GM18870 (cell line): ENCODE data around the gene TBL3.
"Not testable (repeated sequence)": the region's sequence is repeated elsewhere in the genome, so short reads cannot be mapped to it uniquely, and the experiment has no call there.

ENCODE experiments used
- ATAC-seq: cut with Tn5 transposase; IDR thresholded peaks from one replicate; pipeline ENCODE4 v1.9.1; 2021; ENCODE audit warnings: moderate library complexity; ENCODE audit not compliant: unreplicated experiment

Gene TBL3

GRCh38 chr16:1998852-1999801 lies 27.3 kb downstream of the TBL3 start:
- ATAC-seq: no peak

DNA sequence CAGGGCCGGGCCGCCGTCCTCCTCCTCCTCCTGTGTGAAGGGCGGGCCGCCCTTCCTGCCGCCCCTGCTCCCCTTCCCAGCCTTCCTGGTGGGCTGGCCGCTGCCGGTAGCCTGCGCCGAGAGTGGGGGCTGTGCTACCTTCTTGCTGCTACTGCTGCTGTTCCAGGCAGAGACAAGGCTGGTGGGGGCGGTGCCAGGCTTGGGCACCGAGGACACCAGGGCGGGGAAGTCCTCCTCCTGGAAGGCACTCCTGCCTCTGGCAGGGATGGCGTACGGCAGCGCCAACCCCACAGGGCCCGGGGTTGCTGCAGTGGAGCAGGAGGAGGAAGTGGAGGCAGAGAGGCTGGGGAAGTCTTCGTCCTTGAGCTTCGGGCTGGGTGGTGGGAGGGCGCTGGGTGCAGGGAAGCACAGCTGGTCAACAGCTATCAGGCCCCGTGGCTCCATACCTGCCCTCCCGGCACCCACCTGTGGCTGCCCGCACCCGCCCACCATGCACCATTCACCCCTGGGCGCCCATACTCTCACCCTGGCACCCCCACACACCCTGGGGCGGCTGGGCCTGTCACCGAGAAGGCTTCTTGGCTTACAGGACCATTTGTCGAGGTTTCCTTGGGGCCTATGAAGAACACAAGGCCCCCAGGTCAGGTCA lies 28.1 kb downstream of the TBL3 start:
- no peak for ATAC-seq

DNA sequence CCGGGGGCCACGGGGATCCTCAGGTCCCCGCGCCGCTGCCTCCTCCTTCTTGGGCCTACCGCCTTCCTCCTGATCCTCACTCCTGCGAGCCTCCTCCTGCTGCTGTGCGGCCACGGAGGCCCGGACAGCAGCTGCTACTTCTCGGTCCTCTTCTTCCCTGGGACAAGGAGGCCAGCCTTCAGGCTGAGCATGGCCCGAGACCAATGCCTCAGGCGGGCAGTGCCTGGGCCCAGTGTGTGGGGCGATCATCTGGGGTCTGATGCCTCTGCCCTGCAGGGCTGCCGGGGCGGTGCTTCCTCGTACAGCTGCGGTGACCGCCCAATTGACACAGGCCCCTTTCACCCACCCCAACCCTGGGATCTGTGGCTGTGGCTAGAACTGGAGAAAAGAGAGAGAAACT lies 29.2 kb downstream of the TBL3 start:
- ATAC-seq: no peak

- no peak for ATAC-seq
These were observed 29.9 kb downstream of the TBL3 start for GRCh38 chr16:2001456-2002355.

- no peak for ATAC-seq
These were observed 30.8 kb downstream of the TBL3 start for GRCh38 chr16:2002406-2003230.

- ATAC-seq: no peak
These were observed 31.5 kb downstream of the TBL3 start for GRCh38 chr16:2003231-2003826.

DNA sequence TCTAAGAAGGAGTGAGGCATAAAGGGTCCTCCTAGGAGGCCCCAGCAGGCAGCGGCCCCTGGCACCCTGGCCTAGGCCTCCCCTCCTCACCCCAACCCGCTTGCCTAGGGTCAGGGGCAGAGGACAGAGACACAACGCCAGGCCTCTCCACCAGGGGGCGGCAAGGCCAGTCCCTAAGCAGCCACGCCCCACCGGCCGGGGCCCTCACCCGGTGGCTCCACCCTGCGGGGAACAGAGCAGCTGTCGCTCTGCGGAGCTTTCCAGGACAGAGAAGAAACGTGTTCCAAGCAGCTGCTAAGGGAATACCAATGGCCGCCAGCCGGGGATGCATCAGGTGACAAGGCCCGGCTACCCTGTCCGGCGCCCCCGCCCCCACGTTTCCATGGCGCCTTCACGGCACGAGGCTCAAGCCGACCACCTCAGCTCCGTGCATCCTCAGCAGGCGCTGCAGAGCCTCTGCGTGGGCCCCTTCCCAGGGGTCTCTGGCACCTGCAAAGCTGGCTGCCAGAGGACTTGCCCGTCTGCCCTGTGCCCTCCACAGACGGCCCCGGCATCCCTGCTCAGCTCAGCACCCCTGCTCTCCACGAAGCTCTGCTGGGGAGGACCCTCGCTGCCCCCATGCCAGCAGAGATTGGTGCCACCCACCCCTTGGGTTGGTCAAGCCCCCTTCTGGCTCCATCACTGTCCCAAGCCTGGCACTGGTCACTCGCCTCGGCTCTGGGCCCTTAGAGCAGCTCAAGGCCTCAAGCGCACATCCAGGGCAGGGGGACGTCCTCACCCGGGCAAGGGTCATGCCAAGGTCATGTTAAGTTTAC lies 32.2 kb downstream of the TBL3 start:
- ATAC-seq: no peak

DNA sequence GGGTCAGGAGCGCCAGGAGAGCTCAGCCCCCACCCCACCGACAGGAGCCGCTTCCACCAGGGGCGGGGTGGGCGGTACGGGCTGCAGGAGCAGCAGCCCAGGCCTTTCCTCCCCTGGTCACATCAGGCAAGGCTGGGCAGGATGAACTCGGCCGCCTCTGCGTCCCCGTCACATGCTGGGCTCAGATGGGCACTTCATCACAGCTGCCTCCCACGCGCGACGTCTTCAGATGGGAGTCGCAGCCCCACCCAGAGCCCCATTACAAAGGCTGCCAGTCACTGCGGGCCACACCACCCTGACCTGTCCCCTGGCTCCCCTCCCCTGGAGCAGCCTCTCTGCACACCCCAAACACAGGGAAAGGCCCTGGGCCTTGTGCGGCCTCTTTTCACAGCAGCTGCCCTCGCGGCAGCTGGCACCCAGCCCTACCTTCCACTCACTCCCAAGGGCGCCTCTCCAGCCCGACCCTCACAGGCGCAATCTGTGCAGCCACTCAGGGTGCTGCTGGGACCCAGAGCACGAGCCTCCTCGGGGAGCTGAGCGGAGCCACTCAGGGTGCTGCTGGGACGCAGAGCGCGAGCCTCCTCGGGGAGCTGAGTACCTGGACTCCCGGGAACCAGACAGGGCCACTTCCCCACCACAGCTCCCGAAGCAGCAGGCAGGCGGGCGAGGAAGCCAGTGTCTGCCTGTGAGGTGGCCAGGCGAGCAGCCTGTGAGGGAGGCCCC lies 33.1 kb downstream of the TBL3 start:
- ATAC-seq: no peak

GRCh38 chr16:2005646-2006045 lies 33.8 kb downstream of the TBL3 start:
- no peak for ATAC-seq

DNA sequence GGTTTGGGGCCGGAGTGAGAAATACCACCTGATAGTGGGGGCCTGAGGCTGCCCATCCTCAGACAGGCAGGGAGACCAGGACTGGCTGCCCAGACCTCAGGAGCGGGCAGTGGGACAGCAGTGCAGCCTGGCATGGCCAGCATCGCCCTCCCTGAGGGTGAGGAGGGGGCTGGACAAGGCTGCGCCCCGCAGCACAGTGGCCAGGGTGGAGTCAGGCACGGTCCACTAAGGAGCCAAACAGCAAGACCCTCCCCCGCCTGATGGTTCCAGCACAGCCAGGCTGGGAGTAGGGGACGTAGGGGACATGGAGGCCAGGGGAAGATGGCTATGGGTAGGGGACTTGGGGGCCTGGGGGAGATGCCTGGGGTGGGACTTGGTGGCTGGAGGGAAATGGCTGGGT lies 34.5 kb downstream of the TBL3 start:
- ATAC-seq: no peak

GRCh38 chr16:2007081-2007836 lies 35.4 kb downstream of the TBL3 start:
- ATAC-seq: no peak

- ATAC-seq: no peak
These were observed 36.2 kb downstream of the TBL3 start for GRCh38 chr16:2008009-2008526.

- ATAC-seq: no peak
These were observed 36.8 kb downstream of the TBL3 start for GRCh38 chr16:2008631-2009163.

DNA sequence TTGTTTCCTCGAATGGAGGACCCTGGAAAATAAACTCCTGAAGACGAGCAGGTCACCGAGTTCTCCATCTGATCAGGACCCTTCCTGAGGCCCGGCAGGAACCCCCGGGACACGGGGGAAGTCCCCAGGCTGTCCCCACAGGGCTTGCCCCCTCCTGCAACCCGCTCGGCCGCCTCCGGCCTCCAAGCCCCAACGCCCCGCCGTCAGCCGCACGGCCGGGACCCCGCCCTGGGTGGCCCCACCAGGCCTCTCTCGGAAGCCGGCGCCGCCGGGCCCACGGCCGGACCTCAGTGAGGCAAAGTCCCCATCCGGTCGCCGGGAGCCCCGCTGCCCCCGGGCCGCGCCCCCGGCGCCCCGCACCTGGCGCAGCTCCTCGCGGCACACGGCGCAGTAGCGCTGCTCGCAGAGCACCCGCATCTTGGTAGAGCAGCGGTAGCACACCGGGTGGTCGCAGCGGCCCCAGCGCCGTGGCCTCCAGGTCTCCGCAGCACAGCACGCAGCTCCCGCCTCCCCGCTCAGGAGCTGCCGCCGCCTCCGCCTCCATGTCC lies 37.4 kb downstream of the TBL3 start:
- no peak for ATAC-seq

DNA sequence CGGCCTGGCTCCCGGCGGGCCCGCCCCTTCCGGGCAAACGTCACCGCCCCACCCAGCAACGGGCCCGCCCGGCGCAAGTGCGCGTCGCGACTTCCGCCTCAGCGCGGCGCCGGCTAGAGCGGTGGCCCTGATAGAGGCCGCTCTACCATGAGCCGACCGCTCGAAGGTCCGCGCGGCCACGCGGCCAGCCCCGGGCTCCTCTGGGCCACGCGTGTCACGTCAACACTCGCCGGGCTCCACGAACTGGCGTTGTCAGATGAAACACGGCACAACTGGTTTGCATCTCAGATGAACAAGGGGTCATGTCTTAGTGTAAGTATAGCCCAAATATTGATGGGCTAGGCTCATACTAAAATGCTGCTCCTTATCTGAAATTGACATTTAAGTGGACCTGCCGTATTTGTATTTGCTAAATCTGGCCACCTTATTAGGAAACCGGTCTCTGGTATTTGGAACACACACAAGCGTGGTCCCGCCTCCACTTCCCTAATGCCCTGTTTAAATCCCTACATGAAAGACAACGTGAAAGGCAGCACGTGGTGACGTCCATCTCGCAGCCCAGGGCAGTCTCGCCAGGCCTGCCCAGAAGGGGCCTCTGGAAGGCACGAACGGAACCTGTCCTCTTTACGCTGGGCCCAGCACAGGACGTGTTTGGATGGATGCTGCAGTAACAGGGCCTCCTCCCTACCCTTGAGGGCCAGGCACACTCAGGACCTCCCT lies 38.1 kb downstream of the TBL3 start, which contains the start of gene ZNF598:
ZNF598 (minus strand) TSS at position 31 of the 720 bp plus-strand sequence.
- ATAC-seq: no peak

DNA sequence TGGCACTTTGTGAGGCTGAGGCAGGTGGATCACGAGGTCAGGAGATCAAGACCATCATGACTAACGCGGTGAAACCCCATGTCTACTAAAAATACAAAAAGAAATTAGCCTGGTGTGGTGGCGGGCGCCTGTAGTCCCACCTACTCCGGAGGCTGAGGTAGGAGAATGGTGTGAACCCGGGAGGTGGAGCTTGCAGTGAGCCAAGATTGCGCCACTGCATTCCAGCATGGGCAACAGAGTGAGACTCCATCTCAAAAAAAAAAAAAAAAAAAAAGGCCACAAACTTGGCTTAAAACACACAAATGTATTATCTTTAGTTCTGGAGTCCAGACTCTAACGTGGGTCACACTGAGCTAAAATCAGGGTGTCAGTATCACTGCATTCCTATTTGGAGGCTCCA lies 39.9 kb downstream of the TBL3 start:
- ATAC-seq: not testable (repeated sequence)
